ENCODE results near the gene GLIPR1. TPM values are rescaled to one million over a fixed set of nuclear protein-coding genes. Genes with fewer than 3 reads are reported as not detected.

The GLIPR1 gene
- total RNA-seq, 1 experiment from 2014 or later, result 0.13 TPM

DNA sequence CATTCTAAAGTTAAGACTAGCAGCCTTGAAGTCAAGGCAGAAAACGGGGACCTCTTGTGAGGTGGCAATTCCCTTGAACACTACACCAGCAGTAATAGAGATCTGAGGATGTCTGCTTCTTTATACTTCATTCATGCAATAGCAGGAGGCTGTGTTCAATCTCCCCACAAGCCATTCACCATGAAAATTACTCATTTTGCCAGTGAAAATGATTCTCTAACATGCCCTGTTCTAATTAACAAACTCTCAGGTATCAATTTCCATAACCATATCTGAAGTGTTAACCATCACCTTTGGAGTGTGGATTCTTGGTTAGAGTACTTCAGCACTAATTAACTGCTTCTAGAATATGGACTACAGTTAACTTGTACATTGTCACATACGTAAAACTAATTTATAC is 3.4 kb upstream of the GLIPR1 start:
- H2BK12ac ChIP-seq (ENCODE audit: insufficient read length, low read depth, low read length), result no peak overlapping the region
- H3K23me2 ChIP-seq (ENCODE audit: insufficient read length, low read depth, low read length, poor library complexity, severe bottlenecking), result no peaks in the 10 kb centered on the region
- Mint-ChIP-seq H3K27me3 (ENCODE audit: low read depth) (no peaks in the 10 kb centered on the region), H3K4me1 (peaks cover 5 to 12% of the 10 kb centered on the region in 2 experiments), H3K36me3 (ENCODE audit: insufficient read depth in 1 of 3, low read depth in 3 of 3) (no peaks in the 10 kb centered on the region), H3K4me3 (no peak overlapping the region), H3K27ac (no peak overlapping the region), H3K9me3 (no peaks in the 10 kb centered on the region)
- H3K79me2 ChIP-seq (ENCODE audit: insufficient read depth, low read length), result no peaks in the 10 kb centered on the region
- H3K23ac ChIP-seq (ENCODE audit: insufficient read length, low read depth, low read length), result no peak overlapping the region
- no peak overlapping the region for H2AK5ac ChIP-seq (ENCODE audit: insufficient read length, low read length)
- H3T11ph ChIP-seq (ENCODE audit: low read length), result no peak overlapping the region
- DNase-seq, result no peak
- H4K5ac ChIP-seq (ENCODE audit: insufficient read length, low read depth, low read length), result no peak overlapping the region
- H3K27ac ChIP-seq (ENCODE audit: insufficient read length, low read depth, low read length), result no peak overlapping the region
- TF ChIP-seq, protein P1, sequence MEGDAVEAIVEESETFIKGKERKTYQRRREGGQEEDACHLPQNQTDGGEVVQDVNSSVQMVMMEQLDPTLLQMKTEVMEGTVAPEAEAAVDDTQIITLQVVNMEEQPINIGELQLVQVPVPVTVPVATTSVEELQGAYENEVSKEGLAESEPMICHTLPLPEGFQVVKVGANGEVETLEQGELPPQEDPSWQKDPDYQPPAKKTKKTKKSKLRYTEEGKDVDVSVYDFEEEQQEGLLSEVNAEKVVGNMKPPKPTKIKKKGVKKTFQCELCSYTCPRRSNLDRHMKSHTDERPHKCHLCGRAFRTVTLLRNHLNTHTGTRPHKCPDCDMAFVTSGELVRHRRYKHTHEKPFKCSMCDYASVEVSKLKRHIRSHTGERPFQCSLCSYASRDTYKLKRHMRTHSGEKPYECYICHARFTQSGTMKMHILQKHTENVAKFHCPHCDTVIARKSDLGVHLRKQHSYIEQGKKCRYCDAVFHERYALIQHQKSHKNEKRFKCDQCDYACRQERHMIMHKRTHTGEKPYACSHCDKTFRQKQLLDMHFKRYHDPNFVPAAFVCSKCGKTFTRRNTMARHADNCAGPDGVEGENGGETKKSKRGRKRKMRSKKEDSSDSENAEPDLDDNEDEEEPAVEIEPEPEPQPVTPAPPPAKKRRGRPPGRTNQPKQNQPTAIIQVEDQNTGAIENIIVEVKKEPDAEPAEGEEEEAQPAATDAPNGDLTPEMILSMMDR (conservative IDR thresholded peaks at IDR 0.05), result no peak
- no peak overlapping the region for H2BK15ac ChIP-seq (ENCODE audit: low read depth, low read length)
- no CpG with 5 or more reads among the region's 2 CpGs for WGBS (ENCODE audit: extremely low coverage, insufficient read length, low lambda C conversion rate)
- H3K4ac ChIP-seq (ENCODE audit: low read depth, low read length), result no peak overlapping the region
- no peak overlapping the region for H4K91ac ChIP-seq (ENCODE audit: insufficient read length, low read depth, low read length)
- H2BK120ac ChIP-seq (ENCODE audit: low read depth, low read length, poor library complexity, severe bottlenecking), result no peak overlapping the region
- no peak overlapping the region for H2BK5ac ChIP-seq (ENCODE audit: insufficient read length, low read length)
- no peak overlapping the region for H3K56ac ChIP-seq (ENCODE audit: insufficient read length, low read depth, low read length)
- no peak overlapping the region for H3K4me2 ChIP-seq (ENCODE audit: insufficient read depth, insufficient read length, low read length)
- H3K79me1 ChIP-seq (ENCODE audit: insufficient read depth, low read depth, low read length, poor library complexity, severe bottlenecking), result no peaks in the 10 kb centered on the region
- peaks cover 3% of the 10 kb centered on the region; the same call in 1 of the 2 replicates for H3K4me1 ChIP-seq (ENCODE audit: insufficient read depth, low read length)
- no peak overlapping the region for H4K8ac ChIP-seq (replicated peaks; ENCODE audit: insufficient read length, low read depth, low read length)
- H2BK20ac ChIP-seq (ENCODE audit: low read depth, low read length, poor library complexity, severe bottlenecking), result no peak overlapping the region
- H3K9ac ChIP-seq (ENCODE audit: extremely low read depth, insufficient read length, low read length), result no peak overlapping the region
- no peaks in the 10 kb centered on the region for H3K9me3 ChIP-seq (ENCODE audit: control insufficient read depth, low read depth, low read length)
- no peak overlapping the region for H2AFZ ChIP-seq (ENCODE audit: low read length)
- no peaks in the 10 kb centered on the region for H3K27me3 ChIP-seq (ENCODE audit: insufficient read depth, low read length)
- H4K20me1 ChIP-seq (ENCODE audit: control insufficient read depth, insufficient read depth, insufficient read length), result no peaks in the 10 kb centered on the region
- H3K18ac ChIP-seq (ENCODE audit: insufficient read length, low read depth, low read length), result no peak overlapping the region
- no peak overlapping the region for H3K14ac ChIP-seq (ENCODE audit: insufficient read depth, low read length)
